Islet of Langerhans (tissue), 1 donor: Measurements from ENCODE around the gene USP22.

Experiments used
- FAIRE-seq: peaks from one replicate; lab custom pipeline; 2011; peaks lifted over from hg19 to GRCh38; lab: Jason Lieb, UNC

Gene USP22

GRCh38 chr17:21019976-21020586, 22.7 kb downstream of the USP22 start:
- FAIRE-seq = no peak

GRCh38 chr17:21018894-21019293, 23.9 kb downstream of the USP22 start:
- FAIRE-seq = no peak

- no peak for FAIRE-seq
Observed at GRCh38 chr17:21017861-21018260, 24.9 kb downstream of the USP22 start.

GRCh38 chr17:21017256-21017655, 25.6 kb downstream of the USP22 start:
- no peak for FAIRE-seq

- FAIRE-seq = no peak
Observed at GRCh38 chr17:21016826-21017225, 26.0 kb downstream of the USP22 start.

GRCh38 chr17:21015564-21015963, 27.2 kb downstream of the USP22 start:
- FAIRE-seq = no peak

- FAIRE-seq = no peak
Observed at GRCh38 chr17:21014498-21014897, 28.3 kb downstream of the USP22 start.

GRCh38 chr17:21013983-21014382, 28.8 kb downstream of the USP22 start:
- no peak for FAIRE-seq

- FAIRE-seq = no peak
Observed at GRCh38 chr17:21012736-21013135, 30.1 kb downstream of the USP22 start.

GRCh38 chr17:21010705-21011596, 31.9 kb downstream of the USP22 start:
- FAIRE-seq = no peak

GRCh38 chr17:21008992-21009671, 33.7 kb downstream of the USP22 start:
- FAIRE-seq = no peak

GRCh38 chr17:21008160-21008915, 34.5 kb downstream of the USP22 start:
- FAIRE-seq = no peak

- no peak for FAIRE-seq
Observed at GRCh38 chr17:21007646-21008045, 35.2 kb downstream of the USP22 start.

- FAIRE-seq = no peak
Observed at GRCh38 chr17:21005803-21006202, 37.0 kb downstream of the USP22 start.

GRCh38 chr17:21005367-21005766, 37.4 kb downstream of the USP22 start:
- FAIRE-seq = no peak

- FAIRE-seq = no peak
Observed at GRCh38 chr17:21004016-21004930, 38.5 kb downstream of the USP22 start.

GRCh38 chr17:21003007-21003621, 39.7 kb downstream of the USP22 start:
- FAIRE-seq = no peak

GRCh38 chr17:21002309-21003006, 40.4 kb downstream of the USP22 start:
- no peak for FAIRE-seq

- no peak for FAIRE-seq
Observed at GRCh38 chr17:21001813-21002221, 41.0 kb downstream of the USP22 start.

GRCh38 chr17:21001111-21001812, 41.5 kb downstream of the USP22 start:
- no peak for FAIRE-seq
